SK-N-SH (cell line): ENCODE data around the gene OCSTAMP.

ENCODE experiments used
- EZH2phosphoT487 ChIP-seq: fragments of 200-600 bp; sonication (generic); IDR thresholded peaks from 2 replicates; pipeline ENCODE4 v1.6.1; 2017; ENCODE audit warnings: low read depth, mixed run types, mild to moderate bottlenecking, antibody characterized with exemption, moderate library complexity, borderline replicate concordance
- MXI1 ChIP-seq: IDR thresholded peaks from 2 replicates; pipeline ENCODE4 v1.6.1; 2012; ENCODE audit warnings: mild to moderate bottlenecking, low read depth, low read length, improper control_type of control experiment
- POLR2AphosphoS5 ChIP-seq: IDR thresholded peaks from 2 replicates; pipeline ENCODE4 v1.6.1; 2012; ENCODE audit warnings: low read depth, low read length
- TAF1 ChIP-seq: IDR thresholded peaks from 2 replicates; pipeline ENCODE4 v1.6.1; 2012; ENCODE audit warnings: low read depth, mild to moderate bottlenecking, low read length, moderate library complexity, borderline replicate concordance
- TCF12 ChIP-seq: IDR thresholded peaks from 2 replicates; pipeline ENCODE4 v1.4.0; 2012
- TF ChIP-seq, protein P1 (sequence below): fragments of 200-600 bp; sonication (generic); IDR thresholded peaks from 2 replicates; pipeline ENCODE4 v1.6.1; 2017; ENCODE audit warnings: antibody characterized with exemption, mild to moderate bottlenecking, moderate library complexity
- TF ChIP-seq, protein P2 (sequence below): fragments of 150-350 bp; IDR thresholded peaks from 2 replicates; pipeline ENCODE4 v1.6.1; 2016; ENCODE audit warnings: mild to moderate bottlenecking, low read depth, low read length
- TF ChIP-seq, protein P3 (sequence below): fragments of 150-350 bp; IDR thresholded peaks from 2 replicates; pipeline ENCODE4 v1.6.1; 2017; ENCODE audit warnings: antibody characterized with exemption, low read length, low read depth, borderline replicate concordance

DNA sequence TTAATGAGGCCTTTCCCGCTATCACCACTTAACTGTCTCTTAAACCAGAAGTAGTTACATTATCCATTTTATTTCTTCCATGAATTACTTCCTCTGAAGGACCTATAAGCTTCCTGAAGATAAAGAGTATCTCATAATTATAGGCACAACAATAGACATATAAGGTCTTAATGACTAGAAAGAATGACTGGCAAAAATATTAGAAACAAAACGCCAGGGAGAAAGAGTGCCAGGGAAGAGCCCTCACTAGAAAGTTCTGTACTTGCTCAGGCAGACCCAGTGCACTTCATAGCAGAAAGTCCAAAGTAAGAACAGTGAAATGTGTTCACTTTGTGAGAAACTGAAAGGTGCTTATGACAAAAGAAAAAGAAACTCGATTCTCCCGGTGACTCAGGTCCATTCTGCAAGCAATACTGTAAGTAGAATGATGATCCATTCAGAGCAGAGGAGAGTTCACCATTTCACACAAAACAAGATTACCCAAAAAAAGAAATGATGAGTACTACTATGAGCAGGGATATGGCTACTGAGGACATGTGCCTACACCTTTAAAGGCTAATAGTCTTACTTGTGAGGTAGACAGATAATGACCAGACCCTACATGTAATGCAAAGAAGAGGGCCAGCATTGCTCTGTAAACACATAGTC lies 42.6 kb downstream of the OCSTAMP start:
- TF ChIP-seq, protein P1, sequence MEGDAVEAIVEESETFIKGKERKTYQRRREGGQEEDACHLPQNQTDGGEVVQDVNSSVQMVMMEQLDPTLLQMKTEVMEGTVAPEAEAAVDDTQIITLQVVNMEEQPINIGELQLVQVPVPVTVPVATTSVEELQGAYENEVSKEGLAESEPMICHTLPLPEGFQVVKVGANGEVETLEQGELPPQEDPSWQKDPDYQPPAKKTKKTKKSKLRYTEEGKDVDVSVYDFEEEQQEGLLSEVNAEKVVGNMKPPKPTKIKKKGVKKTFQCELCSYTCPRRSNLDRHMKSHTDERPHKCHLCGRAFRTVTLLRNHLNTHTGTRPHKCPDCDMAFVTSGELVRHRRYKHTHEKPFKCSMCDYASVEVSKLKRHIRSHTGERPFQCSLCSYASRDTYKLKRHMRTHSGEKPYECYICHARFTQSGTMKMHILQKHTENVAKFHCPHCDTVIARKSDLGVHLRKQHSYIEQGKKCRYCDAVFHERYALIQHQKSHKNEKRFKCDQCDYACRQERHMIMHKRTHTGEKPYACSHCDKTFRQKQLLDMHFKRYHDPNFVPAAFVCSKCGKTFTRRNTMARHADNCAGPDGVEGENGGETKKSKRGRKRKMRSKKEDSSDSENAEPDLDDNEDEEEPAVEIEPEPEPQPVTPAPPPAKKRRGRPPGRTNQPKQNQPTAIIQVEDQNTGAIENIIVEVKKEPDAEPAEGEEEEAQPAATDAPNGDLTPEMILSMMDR: no peak
- TF ChIP-seq TAF1 (no peak), MXI1 (no peak), TCF12 (no peak), POLR2AphosphoS5 (no peak), EZH2phosphoT487 (no peak)
- TF ChIP-seq, protein P2, sequence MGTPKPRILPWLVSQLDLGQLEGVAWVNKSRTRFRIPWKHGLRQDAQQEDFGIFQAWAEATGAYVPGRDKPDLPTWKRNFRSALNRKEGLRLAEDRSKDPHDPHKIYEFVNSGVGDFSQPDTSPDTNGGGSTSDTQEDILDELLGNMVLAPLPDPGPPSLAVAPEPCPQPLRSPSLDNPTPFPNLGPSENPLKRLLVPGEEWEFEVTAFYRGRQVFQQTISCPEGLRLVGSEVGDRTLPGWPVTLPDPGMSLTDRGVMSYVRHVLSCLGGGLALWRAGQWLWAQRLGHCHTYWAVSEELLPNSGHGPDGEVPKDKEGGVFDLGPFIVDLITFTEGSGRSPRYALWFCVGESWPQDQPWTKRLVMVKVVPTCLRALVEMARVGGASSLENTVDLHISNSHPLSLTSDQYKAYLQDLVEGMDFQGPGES: no peak
- TF ChIP-seq, protein P3, sequence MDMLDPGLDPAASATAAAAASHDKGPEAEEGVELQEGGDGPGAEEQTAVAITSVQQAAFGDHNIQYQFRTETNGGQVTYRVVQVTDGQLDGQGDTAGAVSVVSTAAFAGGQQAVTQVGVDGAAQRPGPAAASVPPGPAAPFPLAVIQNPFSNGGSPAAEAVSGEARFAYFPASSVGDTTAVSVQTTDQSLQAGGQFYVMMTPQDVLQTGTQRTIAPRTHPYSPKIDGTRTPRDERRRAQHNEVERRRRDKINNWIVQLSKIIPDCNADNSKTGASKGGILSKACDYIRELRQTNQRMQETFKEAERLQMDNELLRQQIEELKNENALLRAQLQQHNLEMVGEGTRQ: no peak
